Mucosa of rectum (tissue), 2 donors: ENCODE results near the gene SNX32.

Source experiments
- H3K27ac ChIP-seq, 2 donors: one replicate each; pipeline ENCODE4 v1.7.0; 2013; ENCODE audit warnings: inconsistent platforms in 2 of 2, low read depth in 2 of 2, low read length in 2 of 2
- H3K27me3 ChIP-seq, 2 donors: one replicate each; pipeline ENCODE4 v1.7.0; 2013; ENCODE audit warnings: low read length in 2 of 2; ENCODE audit not compliant: control insufficient read depth in 2 of 2, insufficient read depth in 2 of 2
- H3K36me3 ChIP-seq, 2 donors: one replicate each; pipeline ENCODE4 v1.7.0; 2013; ENCODE audit warnings: low read length in 2 of 2; ENCODE audit not compliant: control insufficient read depth in 2 of 2, insufficient read depth in 2 of 2
- H3K4me1 ChIP-seq, 2 donors: one replicate each; pipeline ENCODE4 v1.7.0; 2013; ENCODE audit warnings: low read length in 2 of 2, mild to moderate bottlenecking in 1 of 2; ENCODE audit not compliant: control insufficient read depth in 2 of 2, insufficient read depth in 2 of 2
- H3K4me3 ChIP-seq, 2 donors: one replicate each; pipeline ENCODE4 v1.7.0; 2013; ENCODE audit warnings: low read length in 2 of 2
- H3K9ac ChIP-seq, 2 donors: one replicate each; pipeline ENCODE4 v1.7.0; 2013; ENCODE audit warnings: low read length in 2 of 2, low read depth in 1 of 2, mild to moderate bottlenecking in 1 of 2
- H3K9me3 ChIP-seq, 2 donors: one replicate each; pipeline ENCODE4 v1.7.0; 2013; ENCODE audit warnings: low read length in 2 of 2; ENCODE audit not compliant: control insufficient read depth in 2 of 2
- donor health status: healthy.
- donor health status: Normal muscosa, but diverticular disease.

Gene SNX32

GRCh38 chr11:65855927-65856363, 22.2 kb downstream of the SNX32 start:
- Histone ChIP-seq H3K4me3 (peak overlapping the region; percentile 93 to 97), H3K4me1 (peaks cover 65 to 69% of the 10 kb centered on the region in 2 donors), H3K36me3 (peaks cover 42 to 55% of the 10 kb centered on the region in 2 donors), H3K27me3 (no peaks in the 10 kb centered on the region), H3K9me3 (no peaks in the 10 kb centered on the region), H3K9ac (peak overlapping the region; percentile 88 to 96), H3K27ac (peak overlapping the region; percentile 99)

GRCh38 chr11:65856689-65857499, 23.1 kb downstream of the SNX32 start:
- Histone ChIP-seq H3K27ac (peak overlapping the region; percentile 99), H3K4me1 (peaks cover 73 to 74% of the 10 kb centered on the region in 2 donors), H3K9ac (peak overlapping the region; percentile 88 to 96), H3K27me3 (no peaks in the 10 kb centered on the region), H3K4me3 (peak overlapping the region; percentile 93 to 97), H3K9me3 (no peaks in the 10 kb centered on the region), H3K36me3 (peaks cover 36 to 48% of the 10 kb centered on the region in 2 donors)

GRCh38 chr11:65857500-65857852, 23.7 kb downstream of the SNX32 start:
- no peaks in the 10 kb centered on the region for H3K27me3 ChIP-seq
- peak overlapping the region; percentile 99 for H3K27ac ChIP-seq
- no peaks in the 10 kb centered on the region for H3K9me3 ChIP-seq
- peaks cover 31 to 49% of the 10 kb centered on the region in 2 donors for H3K36me3 ChIP-seq
- peaks cover 70% of the 10 kb centered on the region in 2 donors for H3K4me1 ChIP-seq
- H3K9ac ChIP-seq = peak overlapping the region; percentile 88 to 96
- peak overlapping the region; percentile 93 to 97 for H3K4me3 ChIP-seq

- H3K36me3 ChIP-seq = peaks cover 29 to 50% of the 10 kb centered on the region in 2 donors
- no peaks in the 10 kb centered on the region for H3K9me3 ChIP-seq
- peaks cover 64 to 67% of the 10 kb centered on the region in 2 donors for H3K4me1 ChIP-seq
- peak within 1 kb of the TSS; percentile 93 to 97 for H3K4me3 ChIP-seq
- H3K27ac ChIP-seq = peak within 1 kb of the TSS; percentile 99
- no peaks in the 10 kb centered on the region for H3K27me3 ChIP-seq
- peak within 1 kb of the TSS; percentile 88 to 96 for H3K9ac ChIP-seq
These were observed 24.3 kb downstream of the SNX32 start, which contains the start of gene CFL1 for GRCh38 chr11:65857853-65858680. TSS of gene CFL1 (minus strand) at chr11:65858180. CDS start at chr11:65858099, 81 bp downstream.

- peaks cover 58 to 61% of the 10 kb centered on the region in 2 donors for H3K4me1 ChIP-seq
- H3K36me3 ChIP-seq = peaks cover 32 to 50% of the 10 kb centered on the region in 2 donors
These were observed 24.9 kb downstream of the SNX32 start for GRCh38 chr11:65858681-65859087.

GRCh38 chr11:65859095-65859811, 25.5 kb downstream of the SNX32 start:
- H3K9me3 ChIP-seq = no peaks in the 10 kb centered on the region
- peak overlapping the region; percentile 99 for H3K27ac ChIP-seq
- H3K9ac ChIP-seq = peak overlapping the region; percentile 85 to 96
- H3K36me3 ChIP-seq = peaks cover 36 to 50% of the 10 kb centered on the region in 2 donors
- peaks cover 52 to 57% of the 10 kb centered on the region in 2 donors for H3K4me1 ChIP-seq
- H3K4me3 ChIP-seq = peak overlapping the region; percentile 78 to 93
- H3K27me3 ChIP-seq = no peaks in the 10 kb centered on the region

More at GRCh38 chr11:65858681-65859087, 24.9 kb downstream of the SNX32 start:
- peak overlapping the region; percentile 74 to 93 for H3K4me3 ChIP-seq
- H3K9ac ChIP-seq = peak overlapping the region; percentile 85 to 96
- H3K27me3 ChIP-seq = no peaks in the 10 kb centered on the region
- H3K27ac ChIP-seq = peak overlapping the region; percentile 99
- H3K9me3 ChIP-seq = no peaks in the 10 kb centered on the region

GRCh38 chr11:65859812-65860277, 26.1 kb downstream of the SNX32 start:
- no peaks in the 10 kb centered on the region for H3K9me3 ChIP-seq
- peaks cover 47 to 51% of the 10 kb centered on the region in 2 donors for H3K4me1 ChIP-seq
- H3K27ac ChIP-seq = peak overlapping the region; percentile 99
- H3K9ac ChIP-seq = peak overlapping the region; percentile 85 to 96
- H3K36me3 ChIP-seq = peaks cover 36 to 50% of the 10 kb centered on the region in 2 donors
- H3K27me3 ChIP-seq = no peaks in the 10 kb centered on the region
- H3K4me3 ChIP-seq = peak overlapping the region; percentile 78 to 93

GRCh38 chr11:65860278-65861164, 26.8 kb downstream of the SNX32 start, which contains the start of gene MUS81:
TSS of gene MUS81 (plus strand) at chr11:65860433. CDS start at chr11:65860754, 321 bp downstream.
- peak within 1 kb of the TSS; percentile 99 for H3K27ac ChIP-seq
- H3K4me1 ChIP-seq = peaks cover 40 to 44% of the 10 kb centered on the region in 2 donors
- no peaks in the 10 kb centered on the region for H3K27me3 ChIP-seq
- H3K36me3 ChIP-seq = peaks cover 36 to 50% of the 10 kb centered on the region in 2 donors
- H3K9ac ChIP-seq = peak within 1 kb of the TSS; percentile 85 to 96
- H3K9me3 ChIP-seq = no peaks in the 10 kb centered on the region
- H3K4me3 ChIP-seq = peak within 1 kb of the TSS; percentile 78 to 93

GRCh38 chr11:65861165-65861505, 27.4 kb downstream of the SNX32 start:
- no peaks in the 10 kb centered on the region for H3K27me3 ChIP-seq
- peaks cover 34 to 38% of the 10 kb centered on the region in 2 donors for H3K4me1 ChIP-seq
- peaks cover 35 to 47% of the 10 kb centered on the region in 2 donors for H3K36me3 ChIP-seq
- H3K4me3 ChIP-seq = peak overlapping the region; percentile 78 to 93
- no peaks in the 10 kb centered on the region for H3K9me3 ChIP-seq
- H3K9ac ChIP-seq = peak overlapping the region; percentile 85 to 96
- H3K27ac ChIP-seq = peak overlapping the region; percentile 99
